DND-41 (cell line): ENCODE measurements around the gene DHRSX.

Source experiments
- EZH2 ChIP-seq: IDR thresholded peaks from 3 replicates; pipeline ENCODE4 v1.6.1; 2012; ENCODE audit warnings: borderline replicate concordance, low read depth, mild to moderate bottlenecking, moderate library complexity, low read length, inconsistent platforms; ENCODE audit not compliant: severe bottlenecking
- TF ChIP-seq, protein P1 (sequence below): IDR thresholded peaks from 2 replicates; pipeline ENCODE4 v1.5.1; 2012; ENCODE audit warnings: borderline replicate concordance, low read length, moderate library complexity, mild to moderate bottlenecking; ENCODE audit not compliant: poor library complexity, severe bottlenecking; ENCODE audit errors: extremely low read depth

DNA sequence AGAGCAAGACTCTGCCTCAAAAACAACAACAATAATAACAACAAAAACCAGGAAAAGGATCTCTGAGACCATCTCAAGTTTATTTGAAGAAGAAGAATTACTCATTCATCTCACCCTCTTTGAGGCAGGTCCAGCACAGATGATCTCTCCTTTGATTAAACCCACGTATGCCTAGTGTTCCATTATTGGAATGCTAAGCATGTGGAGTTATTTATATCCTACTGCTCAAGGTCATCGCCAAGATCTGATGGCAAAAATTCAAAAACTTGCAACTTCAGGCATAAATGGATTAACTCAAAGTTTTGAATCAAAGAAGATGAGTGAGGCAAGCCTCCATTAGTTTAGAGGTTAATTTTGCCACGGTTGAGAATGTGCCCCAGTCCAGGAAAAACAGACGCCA is 184.2 kb downstream of the DHRSX start:
- TF ChIP-seq, protein P1, sequence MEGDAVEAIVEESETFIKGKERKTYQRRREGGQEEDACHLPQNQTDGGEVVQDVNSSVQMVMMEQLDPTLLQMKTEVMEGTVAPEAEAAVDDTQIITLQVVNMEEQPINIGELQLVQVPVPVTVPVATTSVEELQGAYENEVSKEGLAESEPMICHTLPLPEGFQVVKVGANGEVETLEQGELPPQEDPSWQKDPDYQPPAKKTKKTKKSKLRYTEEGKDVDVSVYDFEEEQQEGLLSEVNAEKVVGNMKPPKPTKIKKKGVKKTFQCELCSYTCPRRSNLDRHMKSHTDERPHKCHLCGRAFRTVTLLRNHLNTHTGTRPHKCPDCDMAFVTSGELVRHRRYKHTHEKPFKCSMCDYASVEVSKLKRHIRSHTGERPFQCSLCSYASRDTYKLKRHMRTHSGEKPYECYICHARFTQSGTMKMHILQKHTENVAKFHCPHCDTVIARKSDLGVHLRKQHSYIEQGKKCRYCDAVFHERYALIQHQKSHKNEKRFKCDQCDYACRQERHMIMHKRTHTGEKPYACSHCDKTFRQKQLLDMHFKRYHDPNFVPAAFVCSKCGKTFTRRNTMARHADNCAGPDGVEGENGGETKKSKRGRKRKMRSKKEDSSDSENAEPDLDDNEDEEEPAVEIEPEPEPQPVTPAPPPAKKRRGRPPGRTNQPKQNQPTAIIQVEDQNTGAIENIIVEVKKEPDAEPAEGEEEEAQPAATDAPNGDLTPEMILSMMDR: no peak
- no peak for TF ChIP-seq EZH2
